Vagina (tissue), 2 donors: Measurements from ENCODE around the gene CYP26B1. TPM values are rescaled to one million over a fixed set of nuclear protein-coding genes. Genes with fewer than 3 reads are reported as not detected.
A peak's percentile ranks its signal among the peaks of the same experiment; 100 is the strongest.

Source experiments
- DNase-seq, 2 donors: peaks; one replicate each; pipeline ENCODE4 v3.0.0-alpha.2; 2017; ENCODE audit errors: extremely low spot score in 2 of 2
- H3K27ac ChIP-seq: fragments of 200-600 bp; sonication (generic); one replicate; pipeline ENCODE4 v1.5.1; 2019
- H3K27me3 ChIP-seq: fragments of 200-600 bp; sonication (generic); one replicate; pipeline ENCODE4 v1.5.1; 2019
- H3K36me3 ChIP-seq, 2 donors: fragments of 200-600 bp; sonication (generic); one replicate each; pipeline ENCODE4 v1.5.1; 2017 to 2019
- H3K4me1 ChIP-seq: fragments of 200-600 bp; sonication (generic); one replicate; pipeline ENCODE4 v1.5.1; 2019
- H3K4me3 ChIP-seq, 2 donors: fragments of 200-600 bp; sonication (generic); 1 replicate in 1 of 2; 2 replicates in 1 of 2; pipeline ENCODE4 v1.5.1; 2016 to 2019
- H3K9me3 ChIP-seq: fragments of 200-600 bp; sonication (generic); one replicate; pipeline ENCODE4 v1.5.1; 2019
- CTCF ChIP-seq, 3 experiments: fragments of 450-650 bp in 2 of 3; fragments of 200-600 bp in 1 of 3; sonication (generic) in 1 of 3; IDR thresholded peaks; one replicate each; pipeline ENCODE4 v1.5.1; 2017 to 2019; ENCODE audit warnings: antibody characterized with exemption in 3 of 3, mild to moderate bottlenecking in 2 of 3, moderate library complexity in 2 of 3
- POLR2A ChIP-seq, 2 donors: fragments of 450-650 bp; IDR thresholded peaks; one replicate each; pipeline ENCODE4 v1.6.1; 2017; ENCODE audit warnings: antibody characterized with exemption in 2 of 2, mild to moderate bottlenecking in 2 of 2, moderate library complexity in 2 of 2
- POLR2AphosphoS5 ChIP-seq, 2 donors: sonication (generic); formaldehyde crosslinking; IDR thresholded peaks; one replicate each; pipeline ENCODE4 v1.9.0; 2017; ENCODE audit warnings: antibody characterized with exemption in 2 of 2, mild to moderate bottlenecking in 2 of 2, low read depth in 1 of 2; ENCODE audit not compliant: insufficient read depth in 1 of 2
- intact Hi-C: fragments of 100-400 bp; cut with DNase I; formaldehyde crosslinking; loops from one replicate; pipeline ENCODE4 v1.15.1; 2023
- total RNA-seq: library from RNA; depleted of rRNA; stranded (reverse); fragments of >200 nt; gene quantifications from one replicate; pipeline ENCODE4 v1.2.3, GENCODE V29; 2016

CYP26B1 gene
- total RNA-seq, 1 donor from 2014 or later = 6.9 TPM

GRCh38 chr2:72139471-72139873 lies 8.2 kb downstream of the CYP26B1 start:
- no peak for DNase-seq
- no peaks in the 10 kb centered on the region for H3K36me3 ChIP-seq
- H3K27me3 ChIP-seq = peaks cover 3% of the 10 kb centered on the region
- intact Hi-C loops = no loop called here
- TF ChIP-seq CTCF (IDR thresholded peaks at IDR 0.05) = no peak
- TF ChIP-seq POLR2AphosphoS5 (IDR thresholded peaks at IDR 0.05; ENCODE audit: insufficient read depth in 1 of 2, low read depth in 1 of 2) = no peak
- TF ChIP-seq POLR2A (IDR thresholded peaks at IDR 0.05) = no peak
- peaks cover 35% of the 10 kb centered on the region for H3K4me1 ChIP-seq
- H3K9me3 ChIP-seq = no peaks in the 10 kb centered on the region
- no peak overlapping the region for H3K4me3 ChIP-seq
- H3K27ac ChIP-seq = no peak overlapping the region

GRCh38 chr2:72138921-72139381 lies 8.7 kb downstream of the CYP26B1 start:
- H3K27ac ChIP-seq = no peak overlapping the region
- no peaks in the 10 kb centered on the region for H3K9me3 ChIP-seq
- peaks cover 29% of the 10 kb centered on the region for H3K4me1 ChIP-seq
- no peaks in the 10 kb centered on the region for H3K36me3 ChIP-seq
- H3K27me3 ChIP-seq = no peaks in the 10 kb centered on the region
- no peak for TF ChIP-seq POLR2A (IDR thresholded peaks at IDR 0.05)
- TF ChIP-seq POLR2AphosphoS5 (IDR thresholded peaks at IDR 0.05; ENCODE audit: insufficient read depth in 1 of 2, low read depth in 1 of 2) = no peak
- TF ChIP-seq CTCF (IDR thresholded peaks at IDR 0.05) = no peak
- intact Hi-C loops = no loop called here
- no peak overlapping the region for H3K4me3 ChIP-seq
- DNase-seq = no peak

- no peak for TF ChIP-seq CTCF (IDR thresholded peaks at IDR 0.05)
- TF ChIP-seq POLR2A (IDR thresholded peaks at IDR 0.05) = no peak
- no peak for TF ChIP-seq POLR2AphosphoS5 (IDR thresholded peaks at IDR 0.05; ENCODE audit: insufficient read depth in 1 of 2, low read depth in 1 of 2)
- no peaks in the 10 kb centered on the region for H3K36me3 ChIP-seq
- H3K27me3 ChIP-seq = no peaks in the 10 kb centered on the region
- H3K4me3 ChIP-seq = no peak overlapping the region
- no peak for DNase-seq
- no peak overlapping the region for H3K27ac ChIP-seq
- H3K4me1 ChIP-seq = peaks cover 22% of the 10 kb centered on the region
- H3K9me3 ChIP-seq = no peaks in the 10 kb centered on the region
- intact Hi-C loops = no loop called here
Measured at GRCh38 chr2:72138011-72138881, 9.4 kb downstream of the CYP26B1 start.

GRCh38 chr2:72137498-72138010 lies 10.1 kb downstream of the CYP26B1 start:
- Histone ChIP-seq H3K36me3 (no peaks in the 10 kb centered on the region), H3K4me3 (no peak overlapping the region), H3K27ac (no peak overlapping the region), H3K9me3 (no peaks in the 10 kb centered on the region), H3K4me1 (peaks cover 15% of the 10 kb centered on the region), H3K27me3 (no peaks in the 10 kb centered on the region)
- intact Hi-C loops = no loop called here
- no peak for DNase-seq
- TF ChIP-seq POLR2A (IDR thresholded peaks at IDR 0.05) = no peak
- no peak for TF ChIP-seq POLR2AphosphoS5 (IDR thresholded peaks at IDR 0.05; ENCODE audit: insufficient read depth in 1 of 2, low read depth in 1 of 2)
- peak; percentile 45 to 77 (median 62) for TF ChIP-seq CTCF (IDR thresholded peaks at IDR 0.05)
